GM18951 (cell line): Measurements from ENCODE around the gene CRYBB2.
"Not testable (repeated sequence)": the region's sequence is repeated elsewhere in the genome, so short reads cannot be mapped to it uniquely, and the experiment has no call there.

Source experiments
- POLR2A ChIP-seq: IDR thresholded peaks from 4 replicates; pipeline ENCODE4 v1.6.1; 2011; ENCODE audit warnings: mild to moderate bottlenecking; ENCODE audit not compliant: insufficient read length, insufficient read depth; ENCODE audit errors: extremely low read depth
- in situ Hi-C: fragments of 300-500 bp; cut with MboI; formaldehyde crosslinking; loops from one replicate; pipeline ENCODE4 v1.12.0; 2022; ENCODE audit warnings: low sequenced_read_pairs, mixed read lengths, inconsistent platforms; ENCODE audit not compliant: unreplicated experiment

CRYBB2 gene

DNA sequence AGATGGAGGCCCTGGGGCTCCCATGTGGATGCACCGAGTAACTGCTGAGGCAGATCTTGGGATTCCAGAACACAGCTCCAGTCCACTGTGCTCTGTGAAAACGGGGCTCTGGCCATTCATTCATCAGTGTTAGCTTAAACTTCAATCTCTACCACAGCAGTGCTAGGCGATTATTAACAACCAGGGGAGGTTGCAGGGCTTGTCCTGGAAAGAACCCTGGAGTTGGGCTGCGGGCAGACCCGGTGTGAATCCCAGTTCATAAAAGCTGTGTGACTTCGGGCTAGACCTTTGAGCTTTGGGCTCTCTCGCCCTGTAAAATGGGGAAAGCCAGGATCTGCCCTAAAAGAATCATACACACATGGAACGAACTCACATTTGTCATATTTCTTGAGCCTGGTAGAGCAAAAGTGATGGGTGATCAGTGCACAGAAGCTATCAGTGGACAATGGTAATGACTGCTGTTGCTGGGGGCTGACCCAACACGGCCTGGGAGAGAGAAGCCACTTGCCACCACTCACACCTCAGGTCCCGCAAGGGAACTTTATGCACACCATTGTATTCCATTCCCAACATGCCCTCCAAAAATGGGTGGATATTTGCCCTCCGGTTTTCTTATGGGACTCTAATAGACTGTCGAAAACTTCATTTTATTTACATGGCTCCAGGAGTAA is 35.4 kb upstream of the CRYBB2 start:
- in situ Hi-C loops = no loop called here
- no peak for TF ChIP-seq POLR2A

DNA sequence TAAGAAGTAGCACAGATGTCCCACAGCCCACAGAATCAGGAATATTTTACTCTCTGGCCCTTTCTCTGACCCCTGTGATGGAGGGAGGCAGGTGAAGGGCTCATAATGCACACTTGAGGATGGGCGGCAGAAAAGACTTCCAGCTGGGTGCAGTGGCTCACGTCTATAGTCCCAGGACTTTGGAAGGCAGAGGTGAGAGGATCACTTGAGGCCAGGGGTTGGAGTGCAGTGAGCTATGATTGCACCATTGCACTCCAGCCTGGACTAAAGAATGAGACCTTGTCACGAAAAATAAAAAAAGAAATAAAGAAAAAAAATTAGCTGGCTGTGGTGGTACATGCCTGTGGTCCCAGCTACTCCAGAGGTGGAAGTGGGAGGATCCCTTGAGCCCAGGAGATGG is 33.3 kb upstream of the CRYBB2 start:
- TF ChIP-seq POLR2A = no peak
- in situ Hi-C loops = no loop called here

DNA sequence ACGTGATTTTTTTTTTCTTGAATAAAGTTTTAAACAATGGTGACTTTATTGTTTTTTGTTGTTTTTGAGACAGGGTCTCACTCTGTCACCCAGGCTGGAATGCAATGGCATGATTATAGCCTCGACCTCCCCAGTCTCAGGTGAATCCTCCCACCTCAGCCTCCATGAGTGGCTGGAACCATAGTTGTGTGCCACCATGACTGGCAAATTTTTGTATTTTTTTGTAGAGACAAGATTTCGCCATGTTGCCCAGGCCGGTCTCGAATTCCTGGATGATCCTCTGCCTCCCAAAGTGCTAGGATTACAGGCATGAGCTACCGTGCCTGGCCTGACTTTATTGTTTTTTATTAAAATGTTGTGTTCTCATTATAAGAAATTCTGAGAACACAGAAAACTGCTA is 32.0 kb upstream of the CRYBB2 start:
- in situ Hi-C loops = no loop called here
- TF ChIP-seq POLR2A = no peak

DNA sequence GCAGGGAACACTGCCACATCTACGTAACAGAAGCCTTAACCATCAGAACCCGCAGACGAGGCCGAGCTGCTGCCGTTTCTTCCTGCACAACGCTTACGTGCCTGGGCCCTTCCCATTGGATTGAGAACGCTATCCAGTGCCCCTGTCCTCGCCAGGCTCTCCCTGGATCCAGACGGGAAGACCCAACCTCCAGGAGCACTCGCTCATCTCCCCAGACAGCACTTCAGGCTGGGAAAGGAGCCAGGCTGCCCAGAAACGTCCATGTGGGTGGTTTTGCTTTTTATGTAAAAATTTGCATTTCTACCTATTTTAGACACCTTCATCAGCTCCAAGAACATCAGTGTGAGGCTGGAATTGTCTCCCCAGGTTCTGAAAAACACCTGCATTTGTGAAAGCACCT is 27.0 kb upstream of the CRYBB2 start:
- TF ChIP-seq POLR2A = no peak
- in situ Hi-C loops = no loop called here

DNA sequence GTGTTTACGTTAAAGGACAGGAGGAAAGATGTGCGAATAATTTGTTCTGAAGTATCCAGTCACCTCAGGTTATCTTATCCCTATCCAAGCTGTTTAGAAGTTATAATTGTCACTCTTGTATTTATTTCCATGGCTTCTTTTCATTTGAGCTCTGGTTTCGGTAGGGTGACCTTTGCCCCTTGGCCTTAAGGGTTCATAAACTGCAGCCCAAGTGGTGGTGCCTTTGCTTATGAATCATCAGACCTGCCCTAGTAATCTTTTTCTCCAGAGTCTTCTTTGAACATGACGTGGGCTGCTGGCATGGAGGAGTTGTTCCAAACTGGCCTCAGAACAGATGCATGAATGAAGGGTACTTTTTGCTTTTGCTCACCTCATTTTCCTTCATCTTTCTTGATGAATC is 26.3 kb upstream of the CRYBB2 start:
- no peak for TF ChIP-seq POLR2A
- in situ Hi-C loops = no loop called here

DNA sequence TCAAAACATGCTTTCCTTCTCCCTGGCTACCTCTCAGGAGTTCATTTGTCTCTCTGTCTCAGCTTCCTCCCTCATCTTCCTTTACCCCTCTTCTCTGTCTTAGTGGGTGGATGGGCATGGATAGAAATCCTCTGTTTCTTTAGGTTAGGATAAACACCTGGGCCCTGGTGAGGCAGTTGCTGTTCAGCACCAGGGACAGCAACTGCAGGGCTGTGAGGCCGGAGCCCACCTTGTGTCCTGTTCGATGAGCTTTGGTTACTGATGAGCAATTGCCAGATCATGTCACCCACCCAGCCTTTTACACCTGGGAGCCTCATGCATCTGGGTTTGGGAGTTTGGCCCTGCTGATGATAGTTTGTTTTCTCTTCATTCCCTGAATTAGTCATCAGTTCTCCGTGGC is 25.9 kb upstream of the CRYBB2 start:
- TF ChIP-seq POLR2A = no peak
- in situ Hi-C loops = no loop called here

DNA sequence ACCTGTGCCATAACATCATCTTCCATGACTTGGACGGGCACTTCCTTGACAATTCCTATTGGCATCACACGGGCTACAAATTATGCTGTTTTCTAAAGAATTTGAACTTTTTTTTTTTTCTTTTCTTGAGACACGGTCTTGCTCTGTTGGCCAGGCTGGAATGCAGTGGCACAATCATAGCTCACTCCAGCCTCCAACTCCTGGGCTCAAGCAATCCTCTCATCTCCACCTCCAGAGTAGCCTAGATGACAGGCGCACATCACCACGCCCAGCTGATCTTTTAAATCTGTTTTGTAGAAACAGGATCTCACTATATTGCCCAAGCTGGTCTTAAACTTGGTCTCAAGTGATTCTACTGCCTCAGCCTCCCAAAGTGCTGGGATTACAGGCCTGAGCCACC is 23.1 kb upstream of the CRYBB2 start:
- in situ Hi-C loops = no loop called here
- TF ChIP-seq POLR2A = no peak

DNA sequence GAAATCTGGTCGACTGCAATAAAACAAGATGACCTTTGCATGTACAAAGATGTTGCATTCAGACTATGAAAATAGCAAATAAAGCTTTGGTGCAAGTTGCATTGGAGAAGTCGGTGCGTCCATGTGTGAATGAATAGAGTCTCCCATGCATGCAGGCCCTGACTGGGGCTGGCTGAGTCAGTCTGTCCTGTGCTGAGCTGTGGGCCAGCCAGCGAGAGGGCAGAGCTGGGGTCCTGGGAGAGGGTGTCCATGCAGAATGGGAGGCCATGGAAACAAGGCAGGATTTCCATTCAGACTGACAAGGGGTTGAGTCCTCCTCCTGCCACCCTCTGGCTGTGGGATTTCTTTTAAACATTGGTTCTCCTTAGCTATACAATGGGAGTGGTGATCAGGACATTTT is 22.1 kb upstream of the CRYBB2 start:
- no peak for TF ChIP-seq POLR2A
- in situ Hi-C loops = no loop called here

DNA sequence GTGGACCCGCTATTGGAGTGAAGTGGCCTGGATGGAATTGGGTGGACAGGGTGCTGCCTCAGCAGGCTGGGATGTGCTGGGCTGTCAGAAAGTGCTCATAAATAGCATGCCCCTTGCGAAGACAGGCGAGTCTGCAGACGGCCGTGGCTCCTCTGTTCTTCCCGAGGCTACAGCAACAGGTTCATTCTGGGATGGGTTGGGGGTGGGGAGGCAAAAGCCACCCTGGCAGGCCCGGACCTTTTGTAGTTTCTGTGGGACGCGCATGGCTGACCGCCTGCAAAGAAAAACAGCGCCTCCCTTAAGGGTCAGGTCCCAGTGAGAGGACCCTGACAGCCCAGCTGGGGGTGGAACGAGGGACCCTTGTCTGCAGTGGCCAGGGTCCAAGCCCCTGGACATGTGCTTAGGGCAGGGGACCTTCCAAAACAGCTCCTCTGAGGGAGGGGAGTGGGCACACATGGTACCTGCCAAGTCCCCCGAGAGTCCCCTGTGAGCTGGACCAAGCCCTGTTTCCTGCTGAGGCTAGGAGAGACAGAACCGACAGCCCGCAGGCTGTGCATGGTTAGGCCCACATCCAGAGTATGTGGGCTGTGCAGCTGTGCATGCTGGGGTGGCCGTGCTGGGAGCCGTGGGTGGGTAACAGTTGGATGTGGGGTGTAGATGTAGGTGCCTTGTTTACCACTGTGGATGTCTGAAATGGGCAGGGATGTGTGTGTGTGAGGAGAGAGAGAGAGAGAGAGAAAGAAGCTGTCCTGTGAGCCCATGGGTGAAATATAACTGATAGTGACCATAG is 19.5 kb upstream of the CRYBB2 start, which contains the start of gene CRYBB3:
Gene CRYBB3 (plus strand): TSS at position 128 of the 790 bp plus-strand sequence. CDS start 1,539 bp downstream, outside the sequence.
- no peak for TF ChIP-seq POLR2A
- in situ Hi-C loops = no loop called here

DNA sequence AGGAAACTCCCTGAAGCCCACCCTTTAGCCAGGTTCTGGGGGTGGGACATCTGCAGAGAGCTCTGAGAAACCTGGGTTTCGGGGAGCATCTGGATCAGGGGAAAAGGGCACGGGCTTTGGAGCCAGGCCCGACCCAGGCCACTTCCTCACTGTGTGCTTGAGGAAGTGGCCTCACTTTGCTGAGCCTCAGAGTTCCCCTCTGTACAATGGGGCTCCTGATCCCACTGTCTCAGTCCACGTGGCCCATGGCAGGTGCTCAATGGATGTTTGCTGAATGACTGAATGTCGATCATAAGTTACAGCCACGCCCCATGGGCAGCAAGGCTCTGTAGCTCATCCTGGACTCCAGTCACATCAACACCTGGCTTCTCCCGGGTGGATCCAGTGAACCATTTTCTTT is 18.5 kb upstream of the CRYBB2 start:
- no peak for TF ChIP-seq POLR2A
- in situ Hi-C loops = no loop called here

DNA sequence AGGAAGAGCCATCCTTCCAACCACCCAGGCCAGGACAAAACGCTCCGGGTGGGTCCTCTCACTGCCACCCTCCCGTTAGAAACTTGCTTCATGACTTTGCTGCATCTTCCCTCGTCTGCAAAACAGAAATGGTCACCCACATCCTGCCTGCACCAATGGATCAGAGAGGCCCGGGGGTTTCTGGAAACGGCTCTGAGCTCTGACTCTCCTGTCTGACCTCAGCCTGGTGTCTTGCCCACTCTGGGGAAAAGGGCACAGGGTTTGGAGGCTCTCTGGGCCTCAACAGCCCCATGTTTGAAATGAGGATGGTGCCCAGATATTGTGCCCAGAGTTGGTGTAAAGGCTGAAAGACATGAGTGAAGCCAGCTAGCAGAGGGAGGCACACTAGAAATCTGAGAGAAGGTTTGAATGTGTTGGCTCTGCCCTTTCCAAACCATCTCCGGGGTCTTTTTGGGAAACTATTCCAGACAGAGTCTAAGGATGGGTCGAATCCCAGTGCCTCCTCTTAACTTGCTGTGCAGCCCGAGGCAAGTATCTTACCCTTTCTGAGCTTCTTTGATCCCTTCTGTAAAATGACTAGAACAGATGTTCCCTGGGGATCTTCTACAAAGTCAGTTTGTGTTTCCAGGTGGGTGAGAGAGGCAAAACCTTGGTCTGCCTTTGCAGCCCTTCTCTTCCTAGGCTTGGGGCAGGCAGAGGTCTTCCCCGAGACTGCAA is 17.7 kb upstream of the CRYBB2 start:
- in situ Hi-C loops = no loop called here
- TF ChIP-seq POLR2A = no peak

DNA sequence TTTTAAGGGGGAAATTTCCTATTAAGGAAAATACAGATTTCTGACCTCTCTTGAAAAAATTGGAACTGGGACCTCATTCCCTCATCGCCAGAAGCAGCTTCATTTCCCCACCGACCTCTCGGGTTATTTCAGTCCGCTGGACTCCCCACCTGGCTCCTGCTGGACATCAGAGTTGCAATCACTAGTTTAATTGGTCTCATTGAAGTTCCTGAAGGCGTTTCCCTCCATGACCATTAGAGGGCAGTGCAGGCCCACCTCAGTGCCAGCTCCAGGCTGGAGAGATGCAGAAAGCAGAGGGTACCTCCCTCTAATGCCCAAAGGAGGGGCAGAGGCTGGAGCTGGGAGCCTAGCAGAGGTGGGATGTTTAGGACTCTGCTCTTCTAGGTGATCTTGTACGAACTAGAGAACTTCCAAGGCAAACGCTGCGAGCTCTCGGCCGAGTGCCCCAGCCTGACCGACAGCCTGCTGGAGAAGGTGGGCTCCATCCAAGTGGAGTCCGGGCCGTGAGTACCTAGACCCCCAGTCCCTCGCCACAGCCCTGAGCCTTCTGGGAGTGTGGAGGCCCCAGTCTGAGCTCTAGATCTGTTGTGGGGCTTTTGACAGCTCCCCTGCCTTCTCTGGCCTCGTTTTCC is 17.0 kb upstream of the CRYBB2 start:
- no peak for TF ChIP-seq POLR2A
- in situ Hi-C loops = no loop called here

DNA sequence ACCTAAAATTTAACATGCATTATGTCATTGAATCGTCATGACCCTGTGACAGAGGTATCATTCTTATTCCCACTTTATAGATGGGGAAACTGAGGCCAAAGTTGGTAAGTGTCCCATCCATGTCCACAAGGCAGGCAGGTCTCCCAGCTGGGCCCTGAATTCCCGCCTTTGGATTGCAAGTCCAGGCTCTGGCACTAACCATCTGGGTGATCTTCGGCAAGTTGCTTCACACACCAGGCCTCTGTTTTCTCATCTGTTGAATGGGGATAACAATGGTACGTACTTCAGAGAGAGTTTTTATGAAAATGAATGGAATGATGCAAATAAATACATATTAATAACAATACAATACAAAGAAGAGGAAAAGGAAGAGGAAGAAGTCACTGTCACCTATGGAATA is 16.4 kb upstream of the CRYBB2 start:
- no peak for TF ChIP-seq POLR2A
- in situ Hi-C loops = no loop called here

DNA sequence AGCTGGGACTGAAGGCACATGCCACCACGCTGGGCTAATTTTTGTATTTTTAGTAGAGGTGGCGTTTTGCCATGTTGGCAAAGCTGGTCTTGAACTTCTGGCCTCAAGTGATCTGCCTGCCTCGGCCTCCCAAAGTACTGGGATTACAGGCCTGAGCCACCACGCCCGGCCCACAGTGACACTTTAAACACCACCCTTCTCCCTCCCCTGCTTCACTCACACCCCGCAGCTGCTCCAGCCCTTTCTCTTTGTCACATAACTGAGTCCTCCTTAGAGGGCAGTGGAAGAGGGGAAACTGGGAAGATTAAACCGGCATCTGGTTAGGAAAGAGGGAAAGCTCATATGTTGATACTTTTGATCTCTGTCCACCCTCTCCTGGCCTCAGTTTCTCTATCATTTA is 14.9 kb upstream of the CRYBB2 start:
- in situ Hi-C loops = not testable (repeated sequence)

DNA sequence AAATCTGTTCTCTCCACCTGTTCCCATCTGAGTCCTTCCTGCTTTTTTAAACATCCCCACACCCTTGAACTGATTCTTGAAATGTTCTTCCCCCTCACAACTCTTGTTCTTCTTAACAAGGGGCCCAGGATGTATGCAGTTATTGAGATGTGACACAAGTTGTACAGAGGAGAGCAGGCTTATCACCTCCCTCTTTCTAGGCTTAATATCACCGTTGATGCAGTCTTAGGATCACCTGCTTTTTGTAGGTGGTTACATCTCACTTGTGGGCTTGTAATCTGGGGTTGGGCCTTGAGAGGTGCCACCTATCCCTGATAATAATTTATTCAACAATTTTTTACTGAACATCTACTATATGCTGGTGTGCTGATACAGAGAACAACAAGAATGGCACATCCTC is 13.6 kb upstream of the CRYBB2 start:
- no peak for TF ChIP-seq POLR2A
- in situ Hi-C loops = no loop called here
